HCT116 (cell line): ENCODE data around the gene PYGB.

Experiments
- ATF3 ChIP-seq: IDR thresholded peaks from 2 replicates; pipeline ENCODE4 v1.6.1; 2012
- CTCF ChIP-seq, 3 experiments: fragments of 200-600 bp in 1 of 3; sonication (generic) in 1 of 3; IDR thresholded peaks in 2 of 3; conservative IDR thresholded peaks in 1 of 3; 2 replicates each; pipeline ENCODE4 v1.5.1; 2012 to 2017; ENCODE audit warnings: low read depth in 2 of 3, low read length in 2 of 3, antibody characterized with exemption in 1 of 3, borderline replicate concordance in 1 of 3, control low read depth in 1 of 3, mild to moderate bottlenecking in 1 of 3, mixed read lengths in 1 of 3, mixed run types in 1 of 3, moderate library complexity in 1 of 3; ENCODE audit not compliant: insufficient read depth in 1 of 3
- EZH2phosphoT487 ChIP-seq: fragments of 200-600 bp; IDR thresholded peaks from 2 replicates; pipeline ENCODE4 v1.6.1; 2018; ENCODE audit warnings: antibody characterized with exemption, borderline replicate concordance
- JUND ChIP-seq: IDR thresholded peaks from 2 replicates; pipeline ENCODE4 v1.6.1; 2012
- POLR2A ChIP-seq: IDR thresholded peaks from 2 replicates; pipeline ENCODE4 v1.7.0; 2011; ENCODE audit warnings: borderline replicate concordance; ENCODE audit not compliant: insufficient read depth, insufficient read length; ENCODE audit errors: extremely low read depth
- SP1 ChIP-seq: IDR thresholded peaks from 2 replicates; pipeline ENCODE4 v1.6.1; 2012; ENCODE audit warnings: low read depth
- TCF7L2 ChIP-seq: IDR thresholded peaks from 2 replicates; pipeline ENCODE4 v1.7.0; 2011; ENCODE audit warnings: borderline replicate concordance, inconsistent platforms; ENCODE audit not compliant: insufficient read depth, insufficient read length; ENCODE audit errors: extremely low read depth
- YY1 ChIP-seq: IDR thresholded peaks from 2 replicates; pipeline ENCODE4 v1.6.1; 2011; ENCODE audit warnings: low read length, low read depth, moderate library complexity, mild to moderate bottlenecking; ENCODE audit not compliant: insufficient replicate concordance; ENCODE audit errors: extremely low read depth
- ZBTB33 ChIP-seq: IDR thresholded peaks from 2 replicates; pipeline ENCODE4 v1.6.1; 2011; ENCODE audit warnings: mild to moderate bottlenecking, low read length, moderate library complexity; ENCODE audit not compliant: insufficient replicate concordance; ENCODE audit errors: extremely low read depth

GRCh38 chr20:25296094-25297093 lies 48.5 kb downstream of the PYGB start:
- no peak for TF ChIP-seq YY1
- peak; percentile 22 to 66 (median 61); a peak in 5 of 6 replicates for TF ChIP-seq CTCF (IDR thresholded peaks at IDR 0.05 in 2 of 3, conservative IDR thresholded peaks at IDR 0.05 in 1 of 3; ENCODE audit: borderline replicate concordance in 1 of 3, insufficient read depth in 1 of 3, low read depth in 2 of 3, low read length in 2 of 3)
- TF ChIP-seq SP1 = no peak
- no peak for TF ChIP-seq EZH2phosphoT487
- TF ChIP-seq ATF3 = no peak
- TF ChIP-seq POLR2A = no peak
- no peak for TF ChIP-seq ZBTB33
- TF ChIP-seq JUND = no peak
- TF ChIP-seq TCF7L2 = no peak
